Left lung (tissue), 10 donors: ENCODE measurements around the gene ALG12. TPM values are rescaled to one million over a fixed set of nuclear protein-coding genes. Genes with fewer than 3 reads are reported as not detected.
"Not testable (repeated sequence)": the region's sequence is repeated elsewhere in the genome, so short reads cannot be mapped to it uniquely, and the experiment has no call there.

ENCODE experiments used
- ATAC-seq: fragments of 200-7000 bp; cut with Tn5 transposase; one replicate; pipeline ENCODE4 v1.9.1; 2020; ENCODE audit warnings: moderate library complexity
- DNase-seq, 4 donors: peaks; one replicate each; pipeline ENCODE4 v3.0.0-alpha.2; 2013 to 2020
- H3K27ac ChIP-seq, 2 donors: fragments of 200-600 bp; sonication (generic) in 1 of 2; one replicate each; pipeline versions ENCODE4 v1.5.0 to v1.8.0; 2020 to 2021
- H3K27me3 ChIP-seq, 2 donors: fragments of 200-600 bp; sonication (generic) in 1 of 2; one replicate each; pipeline versions ENCODE4 v1.5.0 to v1.8.0; 2020 to 2021
- H3K36me3 ChIP-seq, 2 donors: fragments of 200-600 bp; sonication (generic) in 1 of 2; one replicate each; pipeline versions ENCODE4 v1.5.0 to v1.8.0; 2020 to 2021
- H3K4me1 ChIP-seq, 2 donors: fragments of 200-600 bp; one replicate each; pipeline ENCODE4 v1.8.0; 2021
- H3K4me3 ChIP-seq, 2 donors: fragments of 200-600 bp; sonication (generic) in 1 of 2; one replicate each; pipeline versions ENCODE4 v1.5.0 to v1.8.0; 2020 to 2021; ENCODE audit warnings: mild to moderate bottlenecking in 1 of 2
- H3K9me3 ChIP-seq, 2 donors: fragments of 200-600 bp; sonication (generic) in 1 of 2; one replicate each; pipeline versions ENCODE4 v1.5.0 to v1.8.0; 2020 to 2021
- intact Hi-C, 2 donors: fragments of 100-400 bp; cut with DNase I; formaldehyde crosslinking; loops; one replicate each; pipeline versions ENCODE4 v1.11.2 to v1.14.2; 2022
- microRNA-seq, 2 donors: library from miRNA; unstranded; fragments of <30 nt; microRNA quantifications; one replicate each; pipeline ENCODE4, GENCODE V29; 2019
- polyA plus RNA-seq, 6 donors: library from polyadenylated mRNA; unstranded; fragments of 120-200 nt; gene quantifications; one replicate each; pipeline ENCODE4 v1.2.1, GENCODE V29; 2013; ENCODE audit not compliant: insufficient read length in 6 of 6
- total RNA-seq, 2 donors: library from RNA; stranded (reverse); fragmentation: NEBNext Ultra II Directional; extraction: Animal tissue kit (Norgen Biotek cat#: 25700); gene quantifications; one replicate each; pipeline ENCODE4 v1.2.1, GENCODE V29; 2021
- TF ChIP-seq, protein P1 (sequence below), 2 donors: fragments of 200-600 bp; sonication (generic) in 1 of 2; IDR thresholded peaks; one replicate each; pipeline versions ENCODE4 v1.5.0 to v1.8.0; 2021; ENCODE audit warnings: antibody characterized with exemption in 2 of 2
- donor health status: DM: no; HTN: yes; CAD: no.
- donor health status: DM: no; HTN: no; CAD: no.

Gene ALG12
- total and polyA plus RNA-seq, 8 donors = 16.4 to 35.2 (median 24.7) TPM

DNA sequence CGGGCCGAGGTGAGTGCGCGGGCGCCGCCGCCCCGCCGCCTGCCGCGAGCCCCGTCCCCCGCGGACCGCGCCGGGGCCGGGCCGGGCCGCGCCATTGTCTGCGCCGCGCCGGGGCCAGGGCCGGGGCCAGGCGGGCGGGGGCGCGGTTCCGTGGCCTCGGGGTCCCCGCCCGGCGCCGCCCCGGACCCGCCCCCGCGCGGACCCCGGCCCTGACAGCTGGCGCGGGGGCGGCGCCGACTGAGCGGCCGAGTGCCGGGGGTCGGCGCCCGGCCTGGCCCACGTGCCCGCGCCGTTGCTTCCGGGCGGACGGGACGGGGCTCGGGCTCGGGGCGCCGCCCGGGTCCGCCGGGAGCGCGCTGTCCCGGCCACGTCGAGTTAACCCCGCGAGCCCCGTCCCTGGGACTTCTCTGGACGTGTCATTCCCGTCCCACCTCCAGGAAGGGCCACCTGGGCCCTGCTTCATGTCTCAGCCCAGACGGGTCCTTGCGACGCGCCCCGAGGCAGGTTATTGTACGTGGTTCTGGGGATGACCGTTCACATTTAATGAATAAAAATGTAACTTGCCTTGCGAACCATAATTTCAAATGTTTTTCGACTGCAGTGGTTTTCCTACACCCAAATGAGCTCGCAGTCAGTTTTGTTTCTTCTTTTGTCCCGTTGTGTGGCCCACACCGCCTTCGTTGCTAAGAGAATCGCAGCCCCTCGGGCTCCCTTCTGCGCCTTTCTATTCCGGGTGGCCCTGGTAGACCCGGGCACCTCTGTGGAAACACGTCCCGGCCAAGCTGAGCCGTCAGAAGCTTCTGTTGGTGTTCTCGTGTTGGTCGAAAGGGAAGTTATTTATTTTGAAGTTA lies 64.0 kb downstream of the ALG12 start:
- Histone ChIP-seq H3K27ac (peak overlapping the region; percentile 63 to 77), H3K27me3 (peaks cover 10 to 16% of the 10 kb centered on the region in 2 donors), H3K36me3 (no peaks in the 10 kb centered on the region), H3K4me1 (peaks cover 16 to 46% of the 10 kb centered on the region in 2 donors), H3K4me3 (peak overlapping the region; percentile 51 to 74), H3K9me3 (no peaks in the 10 kb centered on the region)
- intact Hi-C loops = no loop called here
- no peak for ATAC-seq
- TF ChIP-seq, protein P1, sequence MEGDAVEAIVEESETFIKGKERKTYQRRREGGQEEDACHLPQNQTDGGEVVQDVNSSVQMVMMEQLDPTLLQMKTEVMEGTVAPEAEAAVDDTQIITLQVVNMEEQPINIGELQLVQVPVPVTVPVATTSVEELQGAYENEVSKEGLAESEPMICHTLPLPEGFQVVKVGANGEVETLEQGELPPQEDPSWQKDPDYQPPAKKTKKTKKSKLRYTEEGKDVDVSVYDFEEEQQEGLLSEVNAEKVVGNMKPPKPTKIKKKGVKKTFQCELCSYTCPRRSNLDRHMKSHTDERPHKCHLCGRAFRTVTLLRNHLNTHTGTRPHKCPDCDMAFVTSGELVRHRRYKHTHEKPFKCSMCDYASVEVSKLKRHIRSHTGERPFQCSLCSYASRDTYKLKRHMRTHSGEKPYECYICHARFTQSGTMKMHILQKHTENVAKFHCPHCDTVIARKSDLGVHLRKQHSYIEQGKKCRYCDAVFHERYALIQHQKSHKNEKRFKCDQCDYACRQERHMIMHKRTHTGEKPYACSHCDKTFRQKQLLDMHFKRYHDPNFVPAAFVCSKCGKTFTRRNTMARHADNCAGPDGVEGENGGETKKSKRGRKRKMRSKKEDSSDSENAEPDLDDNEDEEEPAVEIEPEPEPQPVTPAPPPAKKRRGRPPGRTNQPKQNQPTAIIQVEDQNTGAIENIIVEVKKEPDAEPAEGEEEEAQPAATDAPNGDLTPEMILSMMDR (IDR thresholded peaks at IDR 0.05) = no peak
- peak in 2 of 4 donors; percentile 41 to 83 for DNase-seq

DNA sequence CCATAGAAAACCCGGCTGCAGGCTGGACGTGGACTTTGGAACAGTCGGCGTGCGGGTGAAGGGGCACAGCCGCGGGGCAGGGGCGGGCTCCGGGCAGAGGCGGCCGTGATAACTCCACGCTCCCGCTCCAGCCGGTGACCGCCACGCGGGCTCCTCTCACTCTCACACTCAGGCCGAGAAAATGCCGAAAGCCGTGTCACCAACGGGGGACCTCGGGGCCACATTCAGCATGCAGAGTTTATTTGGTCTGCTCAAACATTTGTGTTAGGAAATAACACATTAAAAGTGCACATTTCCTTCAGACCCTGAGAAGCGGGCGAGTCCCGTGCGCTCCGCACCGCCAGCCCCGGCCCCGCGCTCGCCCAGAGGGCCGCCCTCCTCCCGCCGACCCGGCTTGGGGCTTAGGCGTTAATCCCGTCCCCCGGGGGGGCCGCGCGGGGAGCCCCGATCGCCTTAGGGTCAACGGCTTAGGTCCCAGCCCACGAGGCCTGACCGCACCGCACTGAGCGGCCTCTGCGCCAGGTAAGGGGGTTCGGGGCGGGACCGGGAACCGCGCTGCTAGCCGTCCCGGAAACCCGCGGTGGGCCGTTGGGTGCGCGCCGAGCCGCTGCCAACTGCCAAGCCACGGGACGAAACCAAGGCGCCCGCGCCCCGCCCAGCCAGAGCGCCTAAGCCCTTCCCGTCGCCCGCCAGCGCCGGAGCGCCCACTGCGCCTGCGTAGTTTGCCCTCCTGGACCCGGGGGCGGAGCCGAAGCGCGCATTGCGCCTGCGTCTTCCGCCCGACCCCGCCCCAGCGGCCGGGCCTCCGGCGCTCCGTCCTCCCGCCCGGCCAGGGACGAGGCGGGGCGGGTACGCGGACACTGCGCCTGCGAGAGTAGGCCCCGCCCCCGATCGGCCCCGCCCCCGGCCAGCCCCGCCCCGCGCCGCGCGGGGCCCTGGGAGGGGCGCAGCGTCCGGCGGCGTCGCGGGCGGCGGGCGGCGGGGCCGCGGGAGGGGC lies 65.0 kb downstream of the ALG12 start, which contains the start of gene ZBED4:
Gene ZBED4 (plus strand): TSS at position 947 of the 997 bp plus-strand sequence. CDS start 29,819 bp downstream, outside the sequence.
- Histone ChIP-seq H3K9me3 (no peaks in the 10 kb centered on the region), H3K36me3 (no peaks in the 10 kb centered on the region), H3K27ac (peak within 1 kb of the TSS; percentile 94 to 98), H3K27me3 (peaks cover 20 to 26% of the 10 kb centered on the region in 2 donors), H3K4me3 (peak within 1 kb of the TSS; percentile 66 to 74), H3K4me1 (peaks cover 20 to 56% of the 10 kb centered on the region in 2 donors)
- intact Hi-C loops = no loop called here
- TF ChIP-seq, protein P1 (IDR thresholded peaks at IDR 0.05) = no peak
- peak; percentile 93 for ATAC-seq
- peak; percentile 98 to 100 (median 98) for DNase-seq

DNA sequence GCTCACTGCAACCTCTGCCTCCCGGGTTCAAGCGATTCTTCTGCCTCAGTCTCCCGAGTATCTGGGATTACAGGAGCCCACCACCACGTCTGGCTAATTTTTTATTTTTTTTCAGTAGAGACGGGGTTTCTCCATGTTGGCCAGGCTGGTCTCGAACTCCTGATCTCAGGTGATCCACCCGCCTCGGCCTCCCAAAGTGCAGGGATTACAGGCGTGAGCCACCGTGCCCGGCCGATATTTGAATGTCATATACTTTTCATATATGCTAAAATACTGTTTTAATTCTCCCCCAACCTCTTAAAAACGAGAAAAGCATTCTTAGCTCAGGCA lies 65.7 kb downstream of the ALG12 start:
- intact Hi-C loops, DNase-seq, H3K9me3 ChIP-seq, H3K36me3 ChIP-seq, ATAC-seq: not testable (repeated sequence)
- Histone ChIP-seq H3K4me3 (peak overlapping the region; percentile 66 to 68), H3K4me1 (peaks cover 20 to 60% of the 10 kb centered on the region in 2 donors), H3K27me3 (peaks cover 26 to 32% of the 10 kb centered on the region in 2 donors), H3K27ac (peak overlapping the region; percentile 94 to 98)

DNA sequence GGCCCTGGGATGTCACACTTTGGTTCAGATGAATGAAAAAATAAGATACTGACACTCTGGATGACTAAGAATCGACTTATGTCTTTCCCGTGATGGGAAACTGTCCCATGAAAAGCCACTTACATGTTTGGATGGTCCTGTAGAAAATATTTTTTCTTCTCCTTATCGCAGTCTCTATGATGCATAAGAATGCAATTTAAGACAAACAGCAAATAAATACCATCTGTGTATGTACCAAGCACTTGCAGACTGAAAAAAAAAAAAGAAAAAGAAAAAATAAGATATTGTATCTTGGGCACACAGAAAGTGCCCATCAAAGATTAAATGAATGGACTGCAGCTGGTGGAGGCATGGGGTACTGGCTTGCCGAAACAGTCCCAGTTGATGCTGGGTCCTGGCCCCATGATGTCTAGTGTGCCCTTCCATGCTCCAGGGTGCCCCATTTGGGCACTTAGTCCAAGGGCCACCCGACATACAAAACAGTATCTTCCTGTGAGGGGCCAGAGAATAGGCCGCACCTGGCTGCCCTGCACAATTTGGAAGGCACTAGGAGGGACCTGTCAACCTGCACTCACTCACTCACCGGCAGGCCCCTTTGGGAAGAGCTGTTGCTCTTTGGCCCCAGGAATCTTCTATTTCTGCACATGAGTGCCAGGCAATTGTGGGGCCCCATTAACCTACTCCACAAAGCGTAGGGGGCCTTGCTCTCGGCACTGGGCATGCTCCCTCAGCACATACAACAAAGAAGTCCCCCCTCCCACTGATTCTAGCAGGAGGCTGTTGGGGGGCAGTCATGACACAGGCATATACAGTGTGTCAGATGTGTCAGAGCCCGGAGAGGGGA lies 67.1 kb downstream of the ALG12 start:
- Histone ChIP-seq H3K4me3 (no peak overlapping the region), H3K9me3 (no peaks in the 10 kb centered on the region), H3K27ac (no peak overlapping the region), H3K36me3 (no peaks in the 10 kb centered on the region), H3K27me3 (peaks cover 26 to 37% of the 10 kb centered on the region in 2 donors), H3K4me1 (peaks cover 20 to 55% of the 10 kb centered on the region in 2 donors)
- TF ChIP-seq, protein P1 (IDR thresholded peaks at IDR 0.05) = no peak
- DNase-seq (no peak), ATAC-seq (no peak)
- intact Hi-C loops = no loop called here

Small RNA genes within 50 kb of the gene (microRNA-seq; reads per million reads assigned to microRNA genes)
- 1.7 to 1.9 reads per million in 2 donors for gene MIR6821

Other genes with a start within 250 kb of the ALG12 start
- 10 to 100 TPM; 27.4 to 32.4 TPM for gene BRD1, start 90.6 kb downstream of the ALG12 start, total RNA-seq
- gene BRD1, start 90.6 kb downstream of the ALG12 start, polyA plus RNA-seq = 10 to 100 TPM; 34.9 to 50.3 (median 39.4) TPM
- 10 to 100 TPM; 12.8 to 13.8 TPM for gene ZBED4, start 64.6 kb downstream of the ALG12 start, total RNA-seq
- 10 to 100 TPM; 14.5 to 19.8 (median 16.3) TPM for gene ZBED4, start 64.6 kb downstream of the ALG12 start, polyA plus RNA-seq
- 10 to 100 TPM; 59.7 to 79.7 TPM for gene CRELD2, start 196 bp upstream of the ALG12 start, total RNA-seq
- gene CRELD2, start 196 bp upstream of the ALG12 start, polyA plus RNA-seq = 10 to 100 TPM; 28.5 to 43.1 (median 31.7) TPM
- gene PIM3, start 42.3 kb upstream of the ALG12 start, total RNA-seq = 100 to 1,000 TPM in 1 of 2 donors, 10 to 100 TPM in 1; 80.6 to 129 TPM
- 10 to 100 TPM; 21.3 to 40.4 (median 30.0) TPM for gene PIM3, start 42.3 kb upstream of the ALG12 start, polyA plus RNA-seq
- gene IL17REL, start 94.3 kb upstream of the ALG12 start, total RNA-seq = not detected
- under 1 TPM in 5 of 6 donors, not detected in 1; 0.06 to 0.17 (median 0.07) TPM for gene IL17REL, start 94.3 kb upstream of the ALG12 start, polyA plus RNA-seq
- gene TTLL8, start 139.9 kb upstream of the ALG12 start, total RNA-seq = not detected
- gene TTLL8, start 139.9 kb upstream of the ALG12 start, polyA plus RNA-seq = not detected
- gene MLC1, start 167.0 kb upstream of the ALG12 start, total RNA-seq = 1 to 10 TPM in 1 of 2 donors, under 1 TPM in 1; 0.39 to 2.9 TPM
- 1 to 10 TPM; 1.5 to 3.0 (median 2.1) TPM for gene MLC1, start 167.0 kb upstream of the ALG12 start, polyA plus RNA-seq
- 1 to 10 TPM in 1 of 2 donors, under 1 TPM in 1; 0.37 to 1.7 TPM for gene MOV10L1, start 171.6 kb upstream of the ALG12 start, total RNA-seq
- 1 to 10 TPM; 1.7 to 4.7 (median 2.7) TPM for gene MOV10L1, start 171.6 kb upstream of the ALG12 start, polyA plus RNA-seq